HEK293 (cell line): ENCODE results near the gene PCSK6.

Experiments used
- AEBP2 ChIP-seq: fragments of 450-650 bp; formaldehyde crosslinking; IDR thresholded peaks from 2 replicates; pipeline ENCODE4 v1.5.1; 2016; ENCODE audit warnings: missing biosample characterization, missing genetic modification characterization, borderline replicate concordance
- GFI1B ChIP-seq: fragments of 450-650 bp; formaldehyde crosslinking; IDR thresholded peaks from 2 replicates; pipeline ENCODE4 v1.5.1; 2016; ENCODE audit warnings: missing biosample characterization, missing genetic modification characterization
- HOXC10 ChIP-seq: sonication (generic); formaldehyde crosslinking; IDR thresholded peaks from 2 replicates; pipeline ENCODE4 v1.8.1; 2023; ENCODE audit warnings: mild to moderate bottlenecking, missing genetic modification reagents
- INSM2 ChIP-seq: fragments of 450-650 bp; formaldehyde crosslinking; IDR thresholded peaks from 2 replicates; pipeline ENCODE4 v1.5.1; 2016; ENCODE audit warnings: missing biosample characterization, missing genetic modification characterization
- KLF7 ChIP-seq: fragments of 450-650 bp; formaldehyde crosslinking; IDR thresholded peaks from 2 replicates; pipeline ENCODE4 v1.5.1; 2016; ENCODE audit warnings: missing biosample characterization, missing genetic modification characterization, borderline replicate concordance
- SALL2 ChIP-seq: fragments of 450-650 bp; formaldehyde crosslinking; IDR thresholded peaks from 2 replicates; pipeline ENCODE4 v1.5.0; 2017; ENCODE audit warnings: missing biosample characterization, mild to moderate bottlenecking, missing genetic modification characterization, borderline replicate concordance
- ZBTB1 ChIP-seq: fragments of 450-650 bp; formaldehyde crosslinking; IDR thresholded peaks from 2 replicates; pipeline ENCODE4 v1.5.1; 2016; ENCODE audit warnings: missing biosample characterization, missing genetic modification characterization
- ZBTB21 ChIP-seq: fragments of 450-650 bp; formaldehyde crosslinking; IDR thresholded peaks from 2 replicates; pipeline ENCODE4 v1.5.1; 2017; ENCODE audit warnings: missing biosample characterization, missing genetic modification characterization
- ZBTB8A ChIP-seq: fragments of 450-650 bp; formaldehyde crosslinking; IDR thresholded peaks from 2 replicates; pipeline ENCODE4 v1.5.1; 2016; ENCODE audit warnings: missing biosample characterization, missing genetic modification characterization
- ZEB2 ChIP-seq: fragments of 450-650 bp; formaldehyde crosslinking; IDR thresholded peaks from 2 replicates; pipeline ENCODE4 v1.5.1; 2016; ENCODE audit warnings: missing biosample characterization, missing genetic modification characterization
- ZIC2 ChIP-seq: fragments of 450-650 bp; formaldehyde crosslinking; IDR thresholded peaks from 2 replicates; pipeline ENCODE4 v1.5.1; 2016; ENCODE audit warnings: missing biosample characterization, missing genetic modification characterization
- ZNF138 ChIP-seq: fragments of 450-650 bp; formaldehyde crosslinking; IDR thresholded peaks from 2 replicates; pipeline ENCODE4 v1.5.1; 2016; ENCODE audit warnings: missing biosample characterization, missing genetic modification characterization, borderline replicate concordance
- ZNF184 ChIP-seq: fragments of 450-650 bp; IDR thresholded peaks from 2 replicates; pipeline ENCODE4 v1.5.1; 2018; ENCODE audit warnings: missing biosample characterization, mild to moderate bottlenecking, missing genetic modification characterization
- ZNF23 ChIP-seq: fragments of 450-650 bp; formaldehyde crosslinking; IDR thresholded peaks from 2 replicates; pipeline ENCODE4 v1.5.1; 2016; ENCODE audit warnings: missing biosample characterization, missing genetic modification characterization, borderline replicate concordance
- ZNF24 ChIP-seq: fragments of 450-650 bp; formaldehyde crosslinking; IDR thresholded peaks from 2 replicates; pipeline ENCODE4 v1.5.1; 2016; ENCODE audit warnings: missing biosample characterization, missing genetic modification characterization
- ZNF280D ChIP-seq: fragments of 450-650 bp; formaldehyde crosslinking; IDR thresholded peaks from 2 replicates; pipeline ENCODE4 v1.5.1; 2016; ENCODE audit warnings: missing biosample characterization, missing genetic modification characterization
- ZNF292 ChIP-seq: fragments of 450-650 bp; formaldehyde crosslinking; IDR thresholded peaks from 2 replicates; pipeline ENCODE4 v1.5.1; 2016; ENCODE audit warnings: low read depth, missing biosample characterization, missing genetic modification characterization, borderline replicate concordance
- ZNF37A ChIP-seq: fragments of 450-650 bp; IDR thresholded peaks from 2 replicates; pipeline ENCODE4 v1.5.1; 2018; ENCODE audit warnings: missing biosample characterization, missing genetic modification characterization
- ZNF423 ChIP-seq: fragments of 450-650 bp; formaldehyde crosslinking; IDR thresholded peaks from 2 replicates; pipeline ENCODE4 v1.5.1; 2016; ENCODE audit warnings: missing biosample characterization, missing genetic modification characterization
- ZNF433 ChIP-seq: fragments of 450-650 bp; formaldehyde crosslinking; IDR thresholded peaks from 2 replicates; pipeline ENCODE4 v1.5.1; 2016; ENCODE audit warnings: missing biosample characterization, missing genetic modification characterization, low read depth
- ZNF692 ChIP-seq: fragments of 450-650 bp; formaldehyde crosslinking; IDR thresholded peaks from 2 replicates; pipeline ENCODE4 v1.5.1; 2016; ENCODE audit warnings: missing biosample characterization, missing genetic modification characterization
- ZSCAN16 ChIP-seq: fragments of 450-650 bp; formaldehyde crosslinking; IDR thresholded peaks from 2 replicates; pipeline ENCODE4 v1.5.1; 2016; ENCODE audit warnings: missing biosample characterization, missing genetic modification characterization
- TF ChIP-seq, protein P1 (sequence below): fragments of 450-650 bp; formaldehyde crosslinking; IDR thresholded peaks from 2 replicates; pipeline ENCODE4 v1.5.1; 2016; ENCODE audit warnings: missing biosample characterization, missing genetic modification characterization
- TF ChIP-seq, protein P2 (sequence below): fragments of 450-650 bp; formaldehyde crosslinking; IDR thresholded peaks from 2 replicates; pipeline ENCODE4 v1.5.1; 2016; ENCODE audit warnings: missing biosample characterization, missing genetic modification characterization

PCSK6 gene

GRCh38 chr15:101445562-101446517, 43.7 kb downstream of the PCSK6 start (continued):
- TF ChIP-seq, protein P1, sequence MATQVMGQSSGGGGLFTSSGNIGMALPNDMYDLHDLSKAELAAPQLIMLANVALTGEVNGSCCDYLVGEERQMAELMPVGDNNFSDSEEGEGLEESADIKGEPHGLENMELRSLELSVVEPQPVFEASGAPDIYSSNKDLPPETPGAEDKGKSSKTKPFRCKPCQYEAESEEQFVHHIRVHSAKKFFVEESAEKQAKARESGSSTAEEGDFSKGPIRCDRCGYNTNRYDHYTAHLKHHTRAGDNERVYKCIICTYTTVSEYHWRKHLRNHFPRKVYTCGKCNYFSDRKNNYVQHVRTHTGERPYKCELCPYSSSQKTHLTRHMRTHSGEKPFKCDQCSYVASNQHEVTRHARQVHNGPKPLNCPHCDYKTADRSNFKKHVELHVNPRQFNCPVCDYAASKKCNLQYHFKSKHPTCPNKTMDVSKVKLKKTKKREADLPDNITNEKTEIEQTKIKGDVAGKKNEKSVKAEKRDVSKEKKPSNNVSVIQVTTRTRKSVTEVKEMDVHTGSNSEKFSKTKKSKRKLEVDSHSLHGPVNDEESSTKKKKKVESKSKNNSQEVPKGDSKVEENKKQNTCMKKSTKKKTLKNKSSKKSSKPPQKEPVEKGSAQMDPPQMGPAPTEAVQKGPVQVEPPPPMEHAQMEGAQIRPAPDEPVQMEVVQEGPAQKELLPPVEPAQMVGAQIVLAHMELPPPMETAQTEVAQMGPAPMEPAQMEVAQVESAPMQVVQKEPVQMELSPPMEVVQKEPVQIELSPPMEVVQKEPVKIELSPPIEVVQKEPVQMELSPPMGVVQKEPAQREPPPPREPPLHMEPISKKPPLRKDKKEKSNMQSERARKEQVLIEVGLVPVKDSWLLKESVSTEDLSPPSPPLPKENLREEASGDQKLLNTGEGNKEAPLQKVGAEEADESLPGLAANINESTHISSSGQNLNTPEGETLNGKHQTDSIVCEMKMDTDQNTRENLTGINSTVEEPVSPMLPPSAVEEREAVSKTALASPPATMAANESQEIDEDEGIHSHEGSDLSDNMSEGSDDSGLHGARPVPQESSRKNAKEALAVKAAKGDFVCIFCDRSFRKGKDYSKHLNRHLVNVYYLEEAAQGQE (tag by site-specific recombination): no peak
- no peak for TF ChIP-seq ZBTB1 (tag by site-specific recombination)
- TF ChIP-seq ZBTB21 (tag by site-specific recombination): no peak
- TF ChIP-seq GFI1B (tag by site-specific recombination): no peak
- no peak for TF ChIP-seq ZNF23 (tag by site-specific recombination)
- TF ChIP-seq ZEB2 (tag by site-specific recombination): peak; percentile 52; the same call in 1 of the 2 replicates
- no peak for TF ChIP-seq ZSCAN16 (tag by site-specific recombination)
- no peak for TF ChIP-seq ZNF37A (tag by site-specific recombination)
- TF ChIP-seq ZBTB8A: no peak
- TF ChIP-seq HOXC10 (CRISPR knock-in tag): no peak
- no peak for TF ChIP-seq SALL2 (tag by site-specific recombination)
- peak; percentile 68 for TF ChIP-seq INSM2
- TF ChIP-seq, protein P2, sequence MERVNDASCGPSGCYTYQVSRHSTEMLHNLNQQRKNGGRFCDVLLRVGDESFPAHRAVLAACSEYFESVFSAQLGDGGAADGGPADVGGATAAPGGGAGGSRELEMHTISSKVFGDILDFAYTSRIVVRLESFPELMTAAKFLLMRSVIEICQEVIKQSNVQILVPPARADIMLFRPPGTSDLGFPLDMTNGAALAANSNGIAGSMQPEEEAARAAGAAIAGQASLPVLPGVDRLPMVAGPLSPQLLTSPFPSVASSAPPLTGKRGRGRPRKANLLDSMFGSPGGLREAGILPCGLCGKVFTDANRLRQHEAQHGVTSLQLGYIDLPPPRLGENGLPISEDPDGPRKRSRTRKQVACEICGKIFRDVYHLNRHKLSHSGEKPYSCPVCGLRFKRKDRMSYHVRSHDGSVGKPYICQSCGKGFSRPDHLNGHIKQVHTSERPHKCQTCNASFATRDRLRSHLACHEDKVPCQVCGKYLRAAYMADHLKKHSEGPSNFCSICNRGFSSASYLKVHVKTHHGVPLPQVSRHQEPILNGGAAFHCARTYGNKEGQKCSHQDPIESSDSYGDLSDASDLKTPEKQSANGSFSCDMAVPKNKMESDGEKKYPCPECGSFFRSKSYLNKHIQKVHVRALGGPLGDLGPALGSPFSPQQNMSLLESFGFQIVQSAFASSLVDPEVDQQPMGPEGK (tag by site-specific recombination): no peak
- TF ChIP-seq ZIC2 (tag by site-specific recombination): no peak
- TF ChIP-seq ZNF280D (tag by site-specific recombination): no peak
- no peak for TF ChIP-seq ZNF138 (tag by site-specific recombination)
- TF ChIP-seq AEBP2 (tag by site-specific recombination): no peak
- TF ChIP-seq ZNF692 (tag by site-specific recombination): no peak
- TF ChIP-seq ZNF24 (tag by site-specific recombination): no peak
- no peak for TF ChIP-seq ZNF423
- TF ChIP-seq ZNF184: peak; percentile 30; the same call in 1 of the 2 replicates
- TF ChIP-seq KLF7 (tag by site-specific recombination): no peak
- no peak for TF ChIP-seq ZNF292
- TF ChIP-seq ZNF433 (tag by site-specific recombination): no peak
